ENCODE data around the gene SECISBP2. TPM values are rescaled to one million over a fixed set of nuclear protein-coding genes. Genes with fewer than 3 reads are reported as not detected.

The SECISBP2 gene
- polyA plus RNA-seq, 1 donor (not counting 4 experiments of a cell fraction or from before 2014, with no cell fraction given) = 24.3 TPM

DNA sequence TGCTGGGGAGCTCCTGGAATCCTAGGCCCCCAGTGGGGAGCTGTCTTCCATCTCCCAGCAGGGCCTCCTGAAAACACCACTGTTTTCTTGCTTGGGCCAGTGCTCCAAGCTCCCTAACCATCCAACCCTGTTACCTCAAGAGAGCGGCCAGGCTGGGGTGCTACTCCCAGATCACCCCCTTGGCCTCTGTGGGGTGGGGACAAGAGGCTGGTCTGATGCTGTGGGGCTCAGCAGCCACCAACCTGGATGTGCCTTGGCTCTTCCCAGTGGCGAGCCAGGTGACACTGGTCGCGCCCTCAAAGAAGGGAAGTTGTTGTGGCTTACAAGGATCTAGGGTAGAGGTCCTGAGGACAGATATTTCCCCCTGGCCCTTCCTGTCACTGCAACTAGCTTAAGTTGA is 49.0 kb downstream of the SECISBP2 start:
- H3K4me3 ChIP-seq (ENCODE audit: control insufficient read depth in 2 of 3, extremely low read depth in 1 of 3, insufficient read depth in 2 of 3, low read depth in 1 of 3, low read length in 3 of 3) = no peak overlapping the region
- dilution Hi-C loops (cut with MboI; ENCODE audit: extremely low pct_ligation_motif_present, low sequenced_read_pairs) = no loop called here

DNA sequence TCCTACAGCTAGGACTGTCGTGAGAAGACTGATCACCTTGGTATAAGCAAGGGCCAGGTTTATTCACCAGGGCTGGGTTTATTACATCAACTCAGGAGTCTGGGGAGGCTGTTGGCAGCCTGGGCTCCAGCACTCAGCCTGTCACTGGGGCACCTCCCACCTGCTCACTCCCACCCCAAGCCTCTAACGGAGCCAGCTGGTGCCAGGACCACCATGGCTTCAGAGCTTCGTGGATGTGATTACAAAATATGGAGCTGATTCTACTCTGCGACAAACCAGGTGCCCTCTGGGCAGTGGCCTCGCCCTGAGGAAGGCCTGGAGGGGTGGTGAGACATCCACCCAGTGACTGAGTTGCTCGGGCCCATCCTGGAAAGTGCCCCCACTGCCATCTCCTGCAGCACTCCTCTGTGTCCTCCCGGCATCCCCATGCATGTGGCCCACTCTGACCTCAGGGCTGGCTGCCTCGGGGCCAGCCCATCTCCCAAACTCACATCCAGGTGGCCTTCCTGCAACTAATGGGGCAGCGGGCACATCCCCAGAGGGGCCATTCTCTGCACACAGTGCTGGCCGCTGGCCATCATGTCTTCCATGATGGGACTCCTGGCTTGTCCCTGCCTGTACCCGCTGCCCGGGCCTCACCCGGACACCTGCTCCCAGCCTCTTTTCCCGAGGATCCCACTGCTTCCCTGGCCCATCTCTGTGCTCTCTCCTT is 49.6 kb downstream of the SECISBP2 start:
- FAIRE-seq (no peak), DNase-seq (ENCODE audit: low read depth, low spot score) (no peak)
- no peak overlapping the region for H3K4me3 ChIP-seq (ENCODE audit: control insufficient read depth in 2 of 3, extremely low read depth in 1 of 3, insufficient read depth in 2 of 3, low read depth in 1 of 3, low read length in 3 of 3)
- H3K36me3 ChIP-seq (ENCODE audit: control insufficient read depth in 2 of 2, extremely low read depth in 1 of 2, insufficient read depth in 2 of 2, low read length in 2 of 2) = no peaks in the 10 kb centered on the region
- no peaks in the 10 kb centered on the region for H3K4me1 ChIP-seq (ENCODE audit: control insufficient read depth, extremely low read depth, insufficient read depth, low read length)
- H3K27ac ChIP-seq (ENCODE audit: control insufficient read depth, insufficient read depth, low read length) = no peak overlapping the region
- no peaks in the 10 kb centered on the region for H4K20me1 ChIP-seq (ENCODE audit: control insufficient read depth, extremely low read depth, insufficient read depth, low read length)
- H3K27me3 ChIP-seq (ENCODE audit: control insufficient read depth, extremely low read depth, insufficient read depth, low read length) = no peaks in the 10 kb centered on the region
- H3K79me2 ChIP-seq (ENCODE audit: control insufficient read depth, insufficient read depth, low read length) = no peaks in the 10 kb centered on the region
- TF ChIP-seq, protein P1, sequence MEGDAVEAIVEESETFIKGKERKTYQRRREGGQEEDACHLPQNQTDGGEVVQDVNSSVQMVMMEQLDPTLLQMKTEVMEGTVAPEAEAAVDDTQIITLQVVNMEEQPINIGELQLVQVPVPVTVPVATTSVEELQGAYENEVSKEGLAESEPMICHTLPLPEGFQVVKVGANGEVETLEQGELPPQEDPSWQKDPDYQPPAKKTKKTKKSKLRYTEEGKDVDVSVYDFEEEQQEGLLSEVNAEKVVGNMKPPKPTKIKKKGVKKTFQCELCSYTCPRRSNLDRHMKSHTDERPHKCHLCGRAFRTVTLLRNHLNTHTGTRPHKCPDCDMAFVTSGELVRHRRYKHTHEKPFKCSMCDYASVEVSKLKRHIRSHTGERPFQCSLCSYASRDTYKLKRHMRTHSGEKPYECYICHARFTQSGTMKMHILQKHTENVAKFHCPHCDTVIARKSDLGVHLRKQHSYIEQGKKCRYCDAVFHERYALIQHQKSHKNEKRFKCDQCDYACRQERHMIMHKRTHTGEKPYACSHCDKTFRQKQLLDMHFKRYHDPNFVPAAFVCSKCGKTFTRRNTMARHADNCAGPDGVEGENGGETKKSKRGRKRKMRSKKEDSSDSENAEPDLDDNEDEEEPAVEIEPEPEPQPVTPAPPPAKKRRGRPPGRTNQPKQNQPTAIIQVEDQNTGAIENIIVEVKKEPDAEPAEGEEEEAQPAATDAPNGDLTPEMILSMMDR (optimal IDR thresholded peaks at IDR 0.05 in 1 of 3, IDR thresholded peaks at IDR 0.05 in 1 of 3, conservative IDR thresholded peaks at IDR 0.05 in 1 of 3; ENCODE audit: extremely low read depth in 1 of 3, insufficient read depth in 2 of 3, low read length in 3 of 3) = no peak
- no peak for TF ChIP-seq EZH2 (IDR thresholded peaks at IDR 0.05; ENCODE audit: low read length)
- dilution Hi-C loops (cut with MboI; ENCODE audit: extremely low pct_ligation_motif_present, low sequenced_read_pairs) = no loop called here
- H3K9ac ChIP-seq (ENCODE audit: control insufficient read depth, extremely low read depth, insufficient read depth, low read length) = no peak overlapping the region
- no peaks in the 10 kb centered on the region for H3K9me1 ChIP-seq (ENCODE audit: control insufficient read depth, extremely low read depth, insufficient read depth, low read length)
- H3K9me3 ChIP-seq (ENCODE audit: control insufficient read depth, low read depth, low read length) = no peaks in the 10 kb centered on the region
- no peak overlapping the region for H2AFZ ChIP-seq (ENCODE audit: control insufficient read depth, low read length)
- H3K4me2 ChIP-seq (ENCODE audit: control insufficient read depth, extremely low read depth, insufficient read depth, low read depth, low read length) = no peak overlapping the region

More for the DNA sequence above, 49.0 kb downstream of the SECISBP2 start:
- no peak for FAIRE-seq
- no peaks in the 10 kb centered on the region for H3K9me3 ChIP-seq (ENCODE audit: control insufficient read depth, low read depth, low read length)
- H3K4me1 ChIP-seq (ENCODE audit: control insufficient read depth, extremely low read depth, insufficient read depth, low read length) = no peaks in the 10 kb centered on the region
- H3K36me3 ChIP-seq (ENCODE audit: control insufficient read depth in 2 of 2, extremely low read depth in 1 of 2, insufficient read depth in 2 of 2, low read length in 2 of 2) = peaks cover 3% of the 10 kb centered on the region in 2 experiments
- DNase-seq (ENCODE audit: low read depth, low spot score) = no peak
- no peak overlapping the region for H3K9ac ChIP-seq (ENCODE audit: control insufficient read depth, extremely low read depth, insufficient read depth, low read length)
- no peaks in the 10 kb centered on the region for H3K9me1 ChIP-seq (ENCODE audit: control insufficient read depth, extremely low read depth, insufficient read depth, low read length)
- TF ChIP-seq EZH2 (IDR thresholded peaks at IDR 0.05; ENCODE audit: low read length) = no peak
- TF ChIP-seq, protein P1 (optimal IDR thresholded peaks at IDR 0.05 in 1 of 3, IDR thresholded peaks at IDR 0.05 in 1 of 3, conservative IDR thresholded peaks at IDR 0.05 in 1 of 3; ENCODE audit: extremely low read depth in 1 of 3, insufficient read depth in 2 of 3, low read length in 3 of 3) = no peak
- no peak overlapping the region for H3K27ac ChIP-seq (ENCODE audit: control insufficient read depth, insufficient read depth, low read length)
- no peak overlapping the region for H2AFZ ChIP-seq (ENCODE audit: control insufficient read depth, low read length)
- H3K4me2 ChIP-seq (ENCODE audit: control insufficient read depth, extremely low read depth, insufficient read depth, low read depth, low read length) = no peak overlapping the region
- no peaks in the 10 kb centered on the region for H4K20me1 ChIP-seq (ENCODE audit: control insufficient read depth, extremely low read depth, insufficient read depth, low read length)
- no peaks in the 10 kb centered on the region for H3K79me2 ChIP-seq (ENCODE audit: control insufficient read depth, insufficient read depth, low read length)
- H3K27me3 ChIP-seq (ENCODE audit: control insufficient read depth, extremely low read depth, insufficient read depth, low read length) = no peaks in the 10 kb centered on the region
